Kidney (tissue), 14 donors: ENCODE results near the gene HIGD1C. TPM values are rescaled to one million over a fixed set of nuclear protein-coding genes. Genes with fewer than 3 reads are reported as not detected.

Source experiments
- DNase-seq, 5 donors: peaks; one replicate each; pipeline ENCODE4 v3.0.0-alpha.2; 2013 to 2020
- FAIRE-seq: peaks from 2 replicates; lab custom pipeline; 2012; peaks lifted over from hg19 to GRCh38; lab: Jason Lieb, UNC
- H3K27ac ChIP-seq, 2 donors: one replicate each; pipeline ENCODE4 v1.7.0; 2013; ENCODE audit warnings: low read depth in 2 of 2, low read length in 2 of 2, inconsistent platforms in 1 of 2
- H3K27me3 ChIP-seq: one replicate; pipeline ENCODE4 v1.7.1; 2013; ENCODE audit warnings: low read length, inconsistent platforms; ENCODE audit not compliant: control insufficient read depth, insufficient read depth
- H3K36me3 ChIP-seq, 3 donors: one replicate each; pipeline versions ENCODE4 v1.7.0 to v1.7.1; 2013; ENCODE audit warnings: low read length in 3 of 3, control low read depth in 1 of 3, inconsistent platforms in 1 of 3; ENCODE audit not compliant: insufficient read depth in 3 of 3, control insufficient read depth in 2 of 3
- H3K4me1 ChIP-seq, 3 donors: one replicate each; pipeline versions ENCODE4 v1.7.0 to v1.7.1; 2013; ENCODE audit warnings: low read length in 3 of 3, inconsistent platforms in 1 of 3, low read depth in 1 of 3; ENCODE audit not compliant: control insufficient read depth in 2 of 3, insufficient read depth in 2 of 3
- H3K4me3 ChIP-seq, 3 donors: one replicate each; pipeline versions ENCODE4 v1.7.0 to v1.8.1; 2013; ENCODE audit warnings: low read length in 3 of 3, control low read depth in 1 of 3, inconsistent platforms in 1 of 3
- H3K9ac ChIP-seq, 3 donors: one replicate each; pipeline versions ENCODE4 v1.7.0 to v1.7.1; 2013; ENCODE audit warnings: low read length in 3 of 3, control low read depth in 1 of 3, inconsistent platforms in 1 of 3
- H3K9me3 ChIP-seq, 3 donors: one replicate each; pipeline versions ENCODE4 v1.7.0 to v1.7.1; 2013; ENCODE audit warnings: low read length in 3 of 3, control low read depth in 1 of 3, inconsistent platforms in 1 of 3; ENCODE audit not compliant: control insufficient read depth in 2 of 3, insufficient read depth in 1 of 3
- intact Hi-C: fragments of 100-400 bp; cut with DNase I; formaldehyde crosslinking; loops from one replicate; pipeline ENCODE4 v1.11.1; 2022
- polyA plus RNA-seq: library from polyadenylated mRNA; stranded (reverse); fragments of 350-450 nt; fragmentation: Illumina TruSeq; extraction: RNeasy Lipid Tissue Mini Kit (QIAGEN cat#74804); gene quantifications from one replicate; pipeline ENCODE4 v1.2.3, GENCODE V29; 2014; ENCODE audit warnings: low read depth, low replicate concordance; ENCODE audit not compliant: insufficient read depth
- total RNA-seq: library from RNA; stranded (reverse); fragmentation: NEBNext Ultra II Directional; extraction: Animal tissue kit (Norgen Biotek cat#: 25700); gene quantifications from one replicate; pipeline ENCODE4 v1.2.1, GENCODE V29; 2021
- TF ChIP-seq, protein P1 (sequence below): IDR thresholded peaks from 3 replicates; pipeline ENCODE4 v1.5.1; 2012; ENCODE audit warnings: mild to moderate bottlenecking, moderate library complexity, borderline replicate concordance; ENCODE audit not compliant: insufficient read depth; ENCODE audit errors: extremely low read depth
- donor health status: control.
- donor health status: control.
- donor health status: control.
- donor health status: control.
- donor health status: control.
- donor health status: DM: yes; HTN: yes; CAD: no.
- donor health status: Normal renal cell carcinoma (clear cell type).

The HIGD1C gene
- total and polyA plus RNA-seq, 2 donors from 2014 or later, result not detected

DNA sequence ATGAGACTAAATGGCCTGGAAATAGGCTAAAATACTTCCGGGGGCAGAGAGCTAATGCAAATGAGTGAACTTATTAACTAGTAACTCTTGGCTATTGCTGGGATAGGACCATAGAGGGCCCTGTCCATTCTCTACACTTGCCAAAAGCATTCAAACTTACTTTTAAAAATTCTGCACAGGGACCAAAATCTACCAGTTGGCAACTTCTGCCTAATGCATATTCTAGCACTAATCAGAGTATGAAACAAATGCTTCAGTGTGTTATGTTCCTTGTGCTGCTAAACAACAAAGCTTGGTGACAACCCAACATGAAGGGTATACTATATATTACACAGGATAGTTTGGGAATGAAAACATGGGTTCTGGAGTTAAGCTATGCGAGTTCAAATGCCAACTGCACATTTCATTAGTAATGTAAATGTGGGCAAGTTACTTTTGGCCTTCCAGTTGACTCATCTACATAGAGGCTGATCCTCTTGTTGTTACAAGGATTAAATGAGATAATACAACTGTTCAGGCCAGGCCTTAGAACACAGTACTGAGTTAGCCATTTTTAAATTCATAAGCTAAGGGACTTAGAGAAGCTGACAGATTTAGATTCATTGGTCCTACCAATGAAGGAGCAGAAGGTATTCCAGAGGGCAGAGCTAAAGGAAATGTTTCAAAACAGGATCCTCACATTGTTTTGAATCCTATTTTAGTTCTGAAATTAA, 32.4 kb downstream of the HIGD1C start:
- FAIRE-seq, result no peak
- TF ChIP-seq, protein P1, sequence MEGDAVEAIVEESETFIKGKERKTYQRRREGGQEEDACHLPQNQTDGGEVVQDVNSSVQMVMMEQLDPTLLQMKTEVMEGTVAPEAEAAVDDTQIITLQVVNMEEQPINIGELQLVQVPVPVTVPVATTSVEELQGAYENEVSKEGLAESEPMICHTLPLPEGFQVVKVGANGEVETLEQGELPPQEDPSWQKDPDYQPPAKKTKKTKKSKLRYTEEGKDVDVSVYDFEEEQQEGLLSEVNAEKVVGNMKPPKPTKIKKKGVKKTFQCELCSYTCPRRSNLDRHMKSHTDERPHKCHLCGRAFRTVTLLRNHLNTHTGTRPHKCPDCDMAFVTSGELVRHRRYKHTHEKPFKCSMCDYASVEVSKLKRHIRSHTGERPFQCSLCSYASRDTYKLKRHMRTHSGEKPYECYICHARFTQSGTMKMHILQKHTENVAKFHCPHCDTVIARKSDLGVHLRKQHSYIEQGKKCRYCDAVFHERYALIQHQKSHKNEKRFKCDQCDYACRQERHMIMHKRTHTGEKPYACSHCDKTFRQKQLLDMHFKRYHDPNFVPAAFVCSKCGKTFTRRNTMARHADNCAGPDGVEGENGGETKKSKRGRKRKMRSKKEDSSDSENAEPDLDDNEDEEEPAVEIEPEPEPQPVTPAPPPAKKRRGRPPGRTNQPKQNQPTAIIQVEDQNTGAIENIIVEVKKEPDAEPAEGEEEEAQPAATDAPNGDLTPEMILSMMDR, result no peak
- Histone ChIP-seq H3K4me1 (peaks cover 0 to 13% (median 6%) of the 10 kb centered on the region in 3 donors), H3K9me3 (no peaks in the 10 kb centered on the region), H3K9ac (no peak overlapping the region), H3K36me3 (peaks cover 3 to 15% (median 7%) of the 10 kb centered on the region in 3 donors), H3K4me3 (no peak overlapping the region), H3K27me3 (no peaks in the 10 kb centered on the region), H3K27ac (peak overlapping the region in 1 of 2 donors; percentile 57)
- intact Hi-C loops, result loop anchor here (10.0 kb wide), 1 partner anchor 160 kb away; no protein-coding TSS in a partner anchor
- no peak for DNase-seq

DNA sequence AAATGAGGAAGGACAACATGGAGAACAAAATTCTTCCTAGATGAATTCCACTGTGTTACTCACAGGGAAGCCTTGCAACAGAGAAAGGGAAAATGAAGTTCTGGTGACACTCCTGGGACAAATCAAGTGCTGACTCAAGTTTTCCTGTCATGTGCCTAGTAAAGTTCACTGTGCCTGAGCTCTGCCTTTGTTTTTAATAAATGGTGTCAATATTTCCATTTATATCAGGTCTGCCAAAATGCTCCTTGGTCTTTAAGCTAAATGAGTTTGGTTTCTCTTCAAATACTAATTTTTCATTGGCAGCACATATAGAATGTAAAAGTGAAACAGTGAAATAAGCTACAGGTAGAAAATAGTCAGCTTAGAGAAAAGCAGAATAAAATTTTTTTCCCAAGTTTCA, 33.0 kb downstream of the HIGD1C start:
- Histone ChIP-seq H3K9me3 (no peaks in the 10 kb centered on the region), H3K4me3 (no peak overlapping the region), H3K27ac (peak overlapping the region in 1 of 2 donors; percentile 57), H3K27me3 (no peaks in the 10 kb centered on the region), H3K36me3 (peaks cover 7 to 18% (median 7%) of the 10 kb centered on the region in 3 donors), H3K9ac (no peak overlapping the region), H3K4me1 (peaks cover 0 to 13% (median 6%) of the 10 kb centered on the region in 3 donors)
- no peak for DNase-seq
- peak; percentile 25 for FAIRE-seq
- TF ChIP-seq, protein P1, result no peak
- intact Hi-C loops, result loop anchor here (10.0 kb wide), 1 partner anchor 161 kb away; no protein-coding TSS in a partner anchor

DNA sequence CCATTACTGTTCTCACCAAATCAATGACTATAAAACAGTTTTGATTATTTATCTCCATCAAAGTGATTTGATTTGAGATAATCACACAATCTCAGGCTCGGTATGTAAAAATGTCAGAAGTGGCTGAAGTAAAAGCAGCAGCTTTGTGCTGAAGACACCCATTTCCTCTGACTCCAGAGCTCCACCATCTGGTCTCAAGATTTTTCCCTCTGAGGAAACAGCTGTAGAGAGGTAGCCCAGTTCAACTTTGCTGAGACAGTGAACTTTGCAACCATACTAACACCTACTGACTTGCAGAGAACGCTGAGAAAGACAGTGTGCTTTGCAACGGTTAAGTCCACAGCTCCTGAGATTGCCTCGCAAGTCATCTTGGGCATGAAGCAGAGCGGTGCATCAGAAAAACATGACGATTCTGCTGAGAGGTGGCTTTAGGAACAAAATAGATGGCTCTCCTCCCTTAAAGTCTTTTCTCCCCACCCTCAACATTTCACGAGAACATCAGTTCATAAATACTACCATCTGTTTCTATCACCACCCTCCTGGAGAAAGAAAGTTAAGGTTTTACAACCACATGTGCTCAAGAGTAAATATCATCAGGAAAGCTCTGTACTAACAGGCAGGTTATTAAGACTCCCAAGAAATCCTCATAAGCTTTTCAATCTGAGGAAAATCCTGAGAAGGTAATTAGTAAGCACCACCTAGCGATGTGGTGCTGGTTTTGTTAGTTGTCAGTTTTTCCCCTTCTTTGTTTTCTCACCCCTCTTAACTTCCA, 34.8 kb downstream of the HIGD1C start:
- intact Hi-C loops, result loop anchor here (10.0 kb wide), 1 partner anchor 162 kb away; no protein-coding TSS in a partner anchor
- peak in 4 of 5 donors; percentile 35 to 87 (median 57) for DNase-seq
- Histone ChIP-seq H3K27ac (no peak overlapping the region), H3K9me3 (no peaks in the 10 kb centered on the region), H3K4me3 (no peak overlapping the region), H3K27me3 (no peaks in the 10 kb centered on the region), H3K36me3 (peaks cover 19 to 37% (median 25%) of the 10 kb centered on the region in 3 donors), H3K9ac (peak overlapping the region in 1 of 3 donors; percentile 20), H3K4me1 (peaks cover 0 to 13% (median 6%) of the 10 kb centered on the region in 3 donors)
- peak; percentile 50 for FAIRE-seq
- TF ChIP-seq, protein P1, result peak; percentile 67
